Osteoblast (primary cell): ENCODE measurements around the gene CD38. TPM values are rescaled to one million over a fixed set of nuclear protein-coding genes. Genes with fewer than 3 reads are reported as not detected.
"Not testable (repeated sequence)": the region's sequence is repeated elsewhere in the genome, so short reads cannot be mapped to it uniquely, and the experiment has no call there.

ENCODE experiments used
- DNase-seq: peaks from one replicate; pipeline ENCODE4 v3.0.0; 2011; ENCODE audit warnings: low spot score, mixed read lengths; ENCODE audit not compliant: insufficient read length; ENCODE audit errors: missing footprints
- H2AFZ ChIP-seq: 2 replicates; pipeline ENCODE4 v1.6.0; 2011; ENCODE audit warnings: mild to moderate bottlenecking, low read length
- H3K27ac ChIP-seq: 2 replicates; pipeline ENCODE4 v1.5.1; 2011; ENCODE audit warnings: mild to moderate bottlenecking, low read depth, low read length, moderate library complexity
- H3K27me3 ChIP-seq: 2 replicates; pipeline ENCODE4 v1.6.0; 2012; ENCODE audit warnings: mild to moderate bottlenecking, control low read depth, inconsistent platforms, low read length, moderate library complexity; ENCODE audit not compliant: insufficient read depth
- H3K36me3 ChIP-seq: 2 replicates; pipeline ENCODE4 v1.5.1; 2011; ENCODE audit warnings: mild to moderate bottlenecking, low read length, control low read depth, moderate library complexity; ENCODE audit not compliant: insufficient read depth
- H3K4me1 ChIP-seq: 2 replicates; pipeline ENCODE4 v1.5.1; 2011; ENCODE audit warnings: mild to moderate bottlenecking, low read length, control low read depth, moderate library complexity; ENCODE audit not compliant: insufficient read depth
- H3K4me2 ChIP-seq: 2 replicates; pipeline ENCODE4 v1.6.0; 2011; ENCODE audit warnings: mild to moderate bottlenecking, low read length; ENCODE audit not compliant: insufficient read depth
- H3K4me3 ChIP-seq: fragments of 200-600 bp; sonication (generic); 3 replicates; pipeline ENCODE4 v1.5.1; 2012; ENCODE audit warnings: mild to moderate bottlenecking, low read length, inconsistent platforms; ENCODE audit not compliant: insufficient read depth
- H3K79me2 ChIP-seq: 2 replicates; pipeline ENCODE4 v1.6.0; 2012; ENCODE audit warnings: mild to moderate bottlenecking, low read length, control low read depth, inconsistent platforms; ENCODE audit not compliant: insufficient read depth
- H3K9me3 ChIP-seq: 2 replicates; pipeline ENCODE4 v1.5.1; 2011; ENCODE audit warnings: low read depth, low read length, control low read depth
- H4K20me1 ChIP-seq: 2 replicates; pipeline ENCODE4 v1.6.0; 2012; ENCODE audit warnings: mild to moderate bottlenecking, low read length, control low read depth; ENCODE audit not compliant: insufficient read depth
- total RNA-seq: library from RNA; depleted of rRNA; stranded (reverse); fragments of >200 nt; gene quantifications from 2 replicates; pipeline ENCODE4 v1.2.3, GENCODE V29; 2012
- TF ChIP-seq, protein P1 (sequence below): IDR thresholded peaks from 2 replicates; pipeline ENCODE4 v1.5.1; 2011; ENCODE audit warnings: mild to moderate bottlenecking, low read depth, low read length, moderate library complexity; ENCODE audit errors: extremely low read depth

The CD38 gene
- total RNA-seq, 1 donor = under 0.01 TPM

DNA sequence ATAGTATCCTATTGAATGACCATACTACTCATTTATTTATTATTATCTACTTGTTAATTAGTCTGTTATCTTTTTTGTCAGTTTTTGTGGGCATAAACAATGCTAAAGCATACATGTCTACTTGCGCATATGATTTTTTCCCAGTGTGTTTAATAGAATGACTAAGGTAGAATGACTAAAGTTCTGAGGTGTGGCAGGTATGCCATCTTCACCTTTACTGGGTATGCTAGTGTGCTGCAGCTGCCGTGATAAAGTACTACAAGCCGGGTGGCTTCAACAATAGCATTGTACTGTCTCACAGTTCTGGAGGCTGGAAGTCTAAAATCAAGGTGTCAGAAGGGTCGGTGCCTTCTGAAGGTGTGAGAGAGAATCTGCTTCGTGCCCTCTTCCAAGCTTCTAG, 19.2 kb downstream of the CD38 start:
- DNase-seq = no peak
- Histone ChIP-seq H3K9me3 (no peaks in the 10 kb centered on the region), H3K36me3 (no peaks in the 10 kb centered on the region), H2AFZ (no peak overlapping the region), H4K20me1 (no peaks in the 10 kb centered on the region), H3K27me3 (peaks cover 77% of the 10 kb centered on the region), H3K27ac (no peak overlapping the region), H3K4me3 (no peak overlapping the region), H3K79me2 (no peaks in the 10 kb centered on the region), H3K4me1 (no peaks in the 10 kb centered on the region), H3K4me2 (no peak overlapping the region)
- TF ChIP-seq, protein P1, sequence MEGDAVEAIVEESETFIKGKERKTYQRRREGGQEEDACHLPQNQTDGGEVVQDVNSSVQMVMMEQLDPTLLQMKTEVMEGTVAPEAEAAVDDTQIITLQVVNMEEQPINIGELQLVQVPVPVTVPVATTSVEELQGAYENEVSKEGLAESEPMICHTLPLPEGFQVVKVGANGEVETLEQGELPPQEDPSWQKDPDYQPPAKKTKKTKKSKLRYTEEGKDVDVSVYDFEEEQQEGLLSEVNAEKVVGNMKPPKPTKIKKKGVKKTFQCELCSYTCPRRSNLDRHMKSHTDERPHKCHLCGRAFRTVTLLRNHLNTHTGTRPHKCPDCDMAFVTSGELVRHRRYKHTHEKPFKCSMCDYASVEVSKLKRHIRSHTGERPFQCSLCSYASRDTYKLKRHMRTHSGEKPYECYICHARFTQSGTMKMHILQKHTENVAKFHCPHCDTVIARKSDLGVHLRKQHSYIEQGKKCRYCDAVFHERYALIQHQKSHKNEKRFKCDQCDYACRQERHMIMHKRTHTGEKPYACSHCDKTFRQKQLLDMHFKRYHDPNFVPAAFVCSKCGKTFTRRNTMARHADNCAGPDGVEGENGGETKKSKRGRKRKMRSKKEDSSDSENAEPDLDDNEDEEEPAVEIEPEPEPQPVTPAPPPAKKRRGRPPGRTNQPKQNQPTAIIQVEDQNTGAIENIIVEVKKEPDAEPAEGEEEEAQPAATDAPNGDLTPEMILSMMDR = no peak

DNA sequence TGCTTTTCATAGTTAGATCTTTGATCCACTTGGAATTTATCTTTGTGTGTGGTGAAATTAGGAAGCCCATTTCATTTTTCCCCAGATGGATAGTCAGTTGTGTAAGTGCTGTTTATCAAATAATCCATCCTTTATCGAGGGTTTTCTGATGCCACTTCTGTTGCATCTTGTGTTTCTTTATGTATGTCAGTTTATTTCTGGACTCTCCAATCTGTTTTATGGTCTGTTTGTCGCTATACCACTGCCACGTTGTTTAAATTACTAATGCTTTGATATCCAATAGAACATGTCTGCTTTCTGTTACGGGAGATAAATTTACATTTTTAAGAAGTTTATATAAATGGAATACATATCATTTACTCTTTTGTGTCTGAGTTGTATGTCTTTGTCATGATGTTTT, 21.0 kb downstream of the CD38 start:
- no peak for DNase-seq
- no peaks in the 10 kb centered on the region for H3K9me3 ChIP-seq
- H3K4me3 ChIP-seq = no peak overlapping the region
- H3K36me3 ChIP-seq = no peaks in the 10 kb centered on the region
- no peaks in the 10 kb centered on the region for H3K4me1 ChIP-seq
- TF ChIP-seq, protein P1 = no peak
- no peaks in the 10 kb centered on the region for H4K20me1 ChIP-seq
- H3K27ac ChIP-seq = no peak overlapping the region
- peaks cover 76% of the 10 kb centered on the region for H3K27me3 ChIP-seq
- H2AFZ ChIP-seq = no peak overlapping the region
- H3K4me2 ChIP-seq = no peak overlapping the region
- H3K79me2 ChIP-seq = no peaks in the 10 kb centered on the region

DNA sequence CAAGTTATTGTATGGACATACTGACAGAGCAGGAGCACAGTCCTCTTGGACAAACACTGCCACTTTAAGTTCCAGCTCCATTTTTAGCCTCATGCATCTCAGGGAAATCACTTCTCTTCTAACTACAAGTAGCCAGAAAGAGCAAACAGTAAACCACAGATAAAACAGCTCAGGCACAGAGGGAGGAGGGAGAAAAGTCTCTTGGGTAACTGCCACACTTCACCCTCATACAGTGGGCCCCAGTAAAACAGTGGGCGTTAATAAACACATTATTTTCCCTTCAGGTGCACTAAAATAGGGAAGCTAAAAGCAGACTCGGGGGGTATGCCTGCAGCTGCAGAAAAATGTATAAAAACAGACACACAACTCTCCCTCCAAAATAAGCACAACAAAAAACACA, 21.6 kb downstream of the CD38 start:
- TF ChIP-seq, protein P1 = no peak
- Histone ChIP-seq H2AFZ (no peak overlapping the region), H4K20me1 (no peaks in the 10 kb centered on the region)

DNA sequence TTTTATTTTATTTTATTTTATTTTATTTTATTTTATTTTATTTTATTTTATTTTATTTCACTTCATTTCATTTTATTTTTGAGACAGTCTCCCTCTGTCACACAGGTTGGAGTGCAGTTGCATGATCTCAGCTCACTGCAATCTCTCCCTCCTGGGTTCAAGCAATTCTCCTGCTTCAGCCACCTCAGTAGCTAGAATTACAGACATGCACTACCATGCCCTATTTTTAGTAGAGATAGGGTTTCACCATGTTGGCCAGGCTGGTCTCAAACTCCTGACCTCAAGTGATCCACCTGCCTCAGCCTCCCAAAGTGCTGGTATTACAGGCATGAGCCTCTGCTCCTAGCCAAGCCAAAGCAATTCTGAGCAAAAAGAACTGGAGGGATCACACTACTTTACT, 24.4 kb downstream of the CD38 start:
- H4K20me1 ChIP-seq, H3K79me2 ChIP-seq, H3K36me3 ChIP-seq, H3K9me3 ChIP-seq, DNase-seq, H3K4me1 ChIP-seq, H2AFZ ChIP-seq, H3K27ac ChIP-seq, H3K4me3 ChIP-seq, H3K4me2 ChIP-seq: not testable (repeated sequence)
- H3K27me3 ChIP-seq = peaks cover 47% of the 10 kb centered on the region

More for the DNA sequence above, 21.6 kb downstream of the CD38 start:
- Histone ChIP-seq H3K27me3 (peaks cover 71% of the 10 kb centered on the region), H3K27ac (no peak overlapping the region), H3K4me1 (no peaks in the 10 kb centered on the region), H3K36me3 (no peaks in the 10 kb centered on the region), H3K79me2 (no peaks in the 10 kb centered on the region), H3K4me3 (no peak overlapping the region), H3K4me2 (no peak overlapping the region), H3K9me3 (no peaks in the 10 kb centered on the region)
- DNase-seq = no peak
